Dendritic cell treated with granulocyte-macrophage colony-stimulating factor and Interleukin-4, amounts not matched to agents 40 ng/mL and 50 ng/mL, for 4 days (primary cell): Measurements from ENCODE around the gene ZNF574.

Experiments
- H3K27ac Mint-ChIP-seq: one replicate; pipeline ENCODE4 v1.8.0; 2022; ENCODE audit warnings: mild to moderate bottlenecking, mixed read lengths
- H3K27me3 Mint-ChIP-seq: one replicate; pipeline ENCODE4 v1.8.0; 2022; ENCODE audit warnings: mild to moderate bottlenecking, mixed read lengths
- H3K36me3 Mint-ChIP-seq: one replicate; pipeline ENCODE4 v1.8.0; 2022; ENCODE audit warnings: low read depth, mixed read lengths
- H3K4me1 Mint-ChIP-seq: one replicate; pipeline ENCODE4 v1.8.0; 2022; ENCODE audit warnings: low read depth, mixed read lengths
- H3K4me3 Mint-ChIP-seq: one replicate; pipeline ENCODE4 v1.8.0; 2022; ENCODE audit warnings: mild to moderate bottlenecking, moderate library complexity, mixed read lengths
- H3K9me3 Mint-ChIP-seq: one replicate; pipeline ENCODE4 v1.8.0; 2022; ENCODE audit warnings: mixed read lengths
- intact Hi-C: fragments of 100-400 bp; cut with micrococcal nuclease; formaldehyde crosslinking; loops from one replicate; pipeline ENCODE4 v1.15.0; 2022

Gene ZNF574

GRCh38 chr19:42051166-42052115, 24.5 kb upstream of the ZNF574 start:
- Mint-ChIP-seq H3K27me3 (no peaks in the 10 kb centered on the region), H3K27ac (no peak overlapping the region), H3K4me3 (no peak overlapping the region), H3K4me1 (peaks cover 1% of the 10 kb centered on the region), H3K36me3 (no peaks in the 10 kb centered on the region), H3K9me3 (no peaks in the 10 kb centered on the region)
- intact Hi-C loops: no loop called here

- H3K9me3 Mint-ChIP-seq: no peaks in the 10 kb centered on the region
- no peaks in the 10 kb centered on the region for H3K27me3 Mint-ChIP-seq
- intact Hi-C loops: no loop called here
- no peaks in the 10 kb centered on the region for H3K36me3 Mint-ChIP-seq
- H3K4me3 Mint-ChIP-seq: no peak overlapping the region
- H3K4me1 Mint-ChIP-seq: peaks cover 8% of the 10 kb centered on the region
- H3K27ac Mint-ChIP-seq: no peak overlapping the region
These were observed 23.6 kb upstream of the ZNF574 start for GRCh38 chr19:42052241-42052863.

- intact Hi-C loops: no loop called here
- Mint-ChIP-seq H3K36me3 (no peaks in the 10 kb centered on the region), H3K9me3 (no peaks in the 10 kb centered on the region), H3K4me1 (peaks cover 8% of the 10 kb centered on the region), H3K27ac (no peak overlapping the region), H3K27me3 (no peaks in the 10 kb centered on the region), H3K4me3 (no peak overlapping the region)
These were observed 22.7 kb upstream of the ZNF574 start for GRCh38 chr19:42053037-42053935.

GRCh38 chr19:42054205-42054604, 21.8 kb upstream of the ZNF574 start:
- Mint-ChIP-seq H3K4me1 (peaks cover 8% of the 10 kb centered on the region), H3K27me3 (no peaks in the 10 kb centered on the region), H3K4me3 (no peak overlapping the region), H3K27ac (no peak overlapping the region), H3K9me3 (no peaks in the 10 kb centered on the region), H3K36me3 (no peaks in the 10 kb centered on the region)
- intact Hi-C loops: no loop called here

GRCh38 chr19:42057846-42058245, 18.1 kb upstream of the ZNF574 start:
- H3K27me3 Mint-ChIP-seq: no peaks in the 10 kb centered on the region
- no peaks in the 10 kb centered on the region for H3K36me3 Mint-ChIP-seq
- intact Hi-C loops: no loop called here
- H3K27ac Mint-ChIP-seq: no peak overlapping the region
- H3K4me3 Mint-ChIP-seq: no peak overlapping the region
- peaks cover 8% of the 10 kb centered on the region for H3K4me1 Mint-ChIP-seq
- no peaks in the 10 kb centered on the region for H3K9me3 Mint-ChIP-seq

GRCh38 chr19:42059196-42059595, 16.8 kb upstream of the ZNF574 start:
- peaks cover 14% of the 10 kb centered on the region for H3K4me1 Mint-ChIP-seq
- no peak overlapping the region for H3K27ac Mint-ChIP-seq
- H3K4me3 Mint-ChIP-seq: no peak overlapping the region
- H3K9me3 Mint-ChIP-seq: no peaks in the 10 kb centered on the region
- no peaks in the 10 kb centered on the region for H3K27me3 Mint-ChIP-seq
- no peaks in the 10 kb centered on the region for H3K36me3 Mint-ChIP-seq
- intact Hi-C loops: no loop called here

GRCh38 chr19:42060117-42060516, 15.8 kb upstream of the ZNF574 start:
- no peaks in the 10 kb centered on the region for H3K27me3 Mint-ChIP-seq
- peaks cover 14% of the 10 kb centered on the region for H3K4me1 Mint-ChIP-seq
- H3K4me3 Mint-ChIP-seq: no peak overlapping the region
- no peaks in the 10 kb centered on the region for H3K36me3 Mint-ChIP-seq
- no peaks in the 10 kb centered on the region for H3K9me3 Mint-ChIP-seq
- intact Hi-C loops: no loop called here
- H3K27ac Mint-ChIP-seq: no peak overlapping the region

GRCh38 chr19:42062381-42062780, 13.6 kb upstream of the ZNF574 start:
- Mint-ChIP-seq H3K9me3 (no peaks in the 10 kb centered on the region), H3K36me3 (no peaks in the 10 kb centered on the region), H3K27ac (no peak overlapping the region), H3K4me1 (peaks cover 6% of the 10 kb centered on the region), H3K4me3 (no peak overlapping the region), H3K27me3 (no peaks in the 10 kb centered on the region)
- intact Hi-C loops: no loop called here

- Mint-ChIP-seq H3K27me3 (no peaks in the 10 kb centered on the region), H3K4me3 (no peak overlapping the region), H3K27ac (no peak overlapping the region), H3K4me1 (peaks cover 6% of the 10 kb centered on the region), H3K9me3 (no peaks in the 10 kb centered on the region), H3K36me3 (no peaks in the 10 kb centered on the region)
- intact Hi-C loops: no loop called here
These were observed 11.5 kb upstream of the ZNF574 start for GRCh38 chr19:42064432-42064831.

GRCh38 chr19:42065051-42065450, 10.9 kb upstream of the ZNF574 start:
- no peak overlapping the region for H3K4me3 Mint-ChIP-seq
- intact Hi-C loops: no loop called here
- H3K27ac Mint-ChIP-seq: no peak overlapping the region
- H3K4me1 Mint-ChIP-seq: peaks cover 6% of the 10 kb centered on the region
- peaks cover 3% of the 10 kb centered on the region for H3K27me3 Mint-ChIP-seq
- no peaks in the 10 kb centered on the region for H3K9me3 Mint-ChIP-seq
- H3K36me3 Mint-ChIP-seq: no peaks in the 10 kb centered on the region

- H3K4me3 Mint-ChIP-seq: no peak overlapping the region
- intact Hi-C loops: no loop called here
- H3K9me3 Mint-ChIP-seq: no peaks in the 10 kb centered on the region
- H3K4me1 Mint-ChIP-seq: peaks cover 11% of the 10 kb centered on the region
- peaks cover 7% of the 10 kb centered on the region for H3K27me3 Mint-ChIP-seq
- no peak overlapping the region for H3K27ac Mint-ChIP-seq
- no peaks in the 10 kb centered on the region for H3K36me3 Mint-ChIP-seq
These were observed 10.5 kb upstream of the ZNF574 start for GRCh38 chr19:42065511-42065910.

GRCh38 chr19:42066075-42066754, 9.8 kb upstream of the ZNF574 start:
- H3K27me3 Mint-ChIP-seq: peaks cover 14% of the 10 kb centered on the region
- H3K4me3 Mint-ChIP-seq: no peak overlapping the region
- H3K27ac Mint-ChIP-seq: no peak overlapping the region
- H3K36me3 Mint-ChIP-seq: no peaks in the 10 kb centered on the region
- H3K9me3 Mint-ChIP-seq: no peaks in the 10 kb centered on the region
- H3K4me1 Mint-ChIP-seq: peaks cover 15% of the 10 kb centered on the region
- intact Hi-C loops: no loop called here

- Mint-ChIP-seq H3K4me3 (no peak overlapping the region), H3K9me3 (no peaks in the 10 kb centered on the region), H3K27me3 (peaks cover 15% of the 10 kb centered on the region), H3K36me3 (no peaks in the 10 kb centered on the region), H3K27ac (no peak overlapping the region), H3K4me1 (peaks cover 15% of the 10 kb centered on the region)
- intact Hi-C loops: no loop called here
These were observed 8.6 kb upstream of the ZNF574 start for GRCh38 chr19:42067315-42067888.
